ENCODE results near the gene KCNMB1. TPM values are rescaled to one million over a fixed set of nuclear protein-coding genes. Genes with fewer than 3 reads are reported as not detected.

KCNMB1 gene
- total RNA-seq, 2 donors from 2014 or later = 0.09 TPM; not detected in 1

- Mint-ChIP-seq H3K36me3 (ENCODE audit: low read depth) (no peaks in the 10 kb centered on the region), H3K4me3 (no peak overlapping the region), H3K4me1 (peaks cover 12% of the 10 kb centered on the region), H3K27ac (no peak overlapping the region), H3K9me3 (no peaks in the 10 kb centered on the region), H3K27me3 (ENCODE audit: insufficient read depth) (peaks cover 62% of the 10 kb centered on the region)
- Histone ChIP-seq H3K9ac (ENCODE audit: extremely low read depth, low read length, poor library complexity, severe bottlenecking) (no peak overlapping the region), H3K4me1 (ENCODE audit: control insufficient read depth, insufficient read depth, low read length) (peaks cover 6% of the 10 kb centered on the region), H3K9me3 (ENCODE audit: control insufficient read depth, low read length) (no peaks in the 10 kb centered on the region), H3K27ac (ENCODE audit: low read depth, low read length) (no peak overlapping the region), H3K27me3 (ENCODE audit: control insufficient read depth, insufficient read depth, low read length, poor library complexity, severe bottlenecking) (peaks cover 41% of the 10 kb centered on the region), H3K36me3 (ENCODE audit: control insufficient read depth, insufficient read depth, low read length) (no peaks in the 10 kb centered on the region), H3K4me3 (ENCODE audit: low read length) (no peak overlapping the region)
- TF ChIP-seq CTCF (conservative IDR thresholded peaks at IDR 0.05) = no peak
- 89% methylated on average over 7 to 8 of the region's 8 CpGs for WGBS, 2 experiments (ENCODE audit: insufficient coverage in 1 of 2, insufficient read length in 1 of 2)
- DNase-seq = no peak
Observed at GRCh38 chr5:170355601-170356098, 33.5 kb downstream of the KCNMB1 start.

- DNase-seq = no peak
- no peak overlapping the region for H3K4me3 ChIP-seq (ENCODE audit: low read length)
- H3K9ac ChIP-seq (ENCODE audit: extremely low read depth, low read length, poor library complexity, severe bottlenecking) = no peak overlapping the region
- H3K4me1 ChIP-seq (ENCODE audit: control insufficient read depth, insufficient read depth, low read length) = peaks cover 6% of the 10 kb centered on the region
- peaks cover 58% of the 10 kb centered on the region for H3K27me3 ChIP-seq (ENCODE audit: control insufficient read depth, insufficient read depth, low read length, poor library complexity, severe bottlenecking)
- Mint-ChIP-seq H3K4me1 (peaks cover 12% of the 10 kb centered on the region), H3K36me3 (ENCODE audit: low read depth) (no peaks in the 10 kb centered on the region), H3K27me3 (ENCODE audit: insufficient read depth) (peaks cover 77% of the 10 kb centered on the region), H3K27ac (no peak overlapping the region), H3K4me3 (no peak overlapping the region), H3K9me3 (no peaks in the 10 kb centered on the region)
- no peak overlapping the region for H3K27ac ChIP-seq (ENCODE audit: low read depth, low read length)
- H3K36me3 ChIP-seq (ENCODE audit: control insufficient read depth, insufficient read depth, low read length) = no peaks in the 10 kb centered on the region
- H3K9me3 ChIP-seq (ENCODE audit: control insufficient read depth, low read length) = no peaks in the 10 kb centered on the region
- WGBS, 2 experiments (ENCODE audit: insufficient coverage in 1 of 2, insufficient read length in 1 of 2) = 83 to 89% methylated on average over 6 to 9 of the region's 9 CpGs
- no peak for TF ChIP-seq CTCF (conservative IDR thresholded peaks at IDR 0.05)
Observed at GRCh38 chr5:170353961-170354360, 35.2 kb downstream of the KCNMB1 start.

DNA sequence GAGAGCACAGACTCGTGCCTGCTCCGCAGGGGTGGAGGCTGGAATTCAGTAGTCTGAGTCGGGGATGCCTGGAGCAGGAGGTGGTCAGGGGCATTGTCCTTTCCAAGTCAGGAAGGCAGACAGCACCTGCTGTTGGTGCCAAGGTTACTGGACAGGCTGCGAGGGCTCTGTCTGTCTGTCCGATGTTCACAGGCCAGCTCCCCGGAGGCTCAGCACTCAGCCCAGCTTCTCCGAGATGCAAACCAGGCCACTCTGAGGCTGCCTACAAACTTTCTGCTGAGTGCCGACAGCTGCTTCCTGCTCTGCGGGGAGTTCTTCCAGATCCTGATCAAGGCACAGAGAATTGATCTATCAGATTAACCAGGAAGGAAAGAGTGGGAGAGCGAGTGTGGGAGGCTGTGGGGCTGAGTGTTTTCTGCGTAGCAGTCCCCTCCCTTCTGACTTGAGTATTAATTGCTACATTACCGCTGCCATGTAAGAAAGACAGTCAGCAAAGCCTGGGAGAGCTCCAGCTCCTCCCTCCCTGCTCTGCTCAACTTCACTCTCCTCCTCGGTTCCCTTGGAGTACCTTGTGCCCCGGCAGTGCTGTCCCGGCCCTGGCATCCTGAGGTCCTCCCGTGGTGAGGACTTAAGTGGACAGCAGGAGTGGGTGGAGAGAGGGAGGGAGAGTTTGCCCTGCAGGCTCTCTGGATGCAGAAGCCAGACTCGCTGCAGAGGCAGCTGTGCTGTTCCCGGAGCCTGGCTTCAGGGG, 36.0 kb downstream of the KCNMB1 start:
- no peaks in the 10 kb centered on the region for H3K9me3 Mint-ChIP-seq
- DNase-seq = peak; percentile 81

More for the DNA sequence above, 36.0 kb downstream of the KCNMB1 start:
- Histone ChIP-seq H3K36me3 (ENCODE audit: control insufficient read depth, insufficient read depth, low read length) (no peaks in the 10 kb centered on the region), H3K27ac (ENCODE audit: low read depth, low read length) (no peak overlapping the region), H3K9ac (ENCODE audit: extremely low read depth, low read length, poor library complexity, severe bottlenecking) (no peak overlapping the region), H3K4me1 (ENCODE audit: control insufficient read depth, insufficient read depth, low read length) (peaks cover 6% of the 10 kb centered on the region), H3K9me3 (ENCODE audit: control insufficient read depth, low read length) (no peaks in the 10 kb centered on the region), H3K27me3 (ENCODE audit: control insufficient read depth, insufficient read depth, low read length, poor library complexity, severe bottlenecking) (peaks cover 66% of the 10 kb centered on the region), H3K4me3 (ENCODE audit: low read length) (no peak overlapping the region)
- Mint-ChIP-seq H3K4me3 (no peak overlapping the region), H3K4me1 (peaks cover 12% of the 10 kb centered on the region), H3K36me3 (ENCODE audit: low read depth) (no peaks in the 10 kb centered on the region), H3K27me3 (ENCODE audit: insufficient read depth) (peaks cover 85% of the 10 kb centered on the region), H3K27ac (no peak overlapping the region)
- 53 to 61% methylated on average over 10 to 18 of the region's 18 CpGs for WGBS, 2 experiments (ENCODE audit: insufficient coverage in 1 of 2, insufficient read length in 1 of 2)
- no peak for TF ChIP-seq CTCF (conservative IDR thresholded peaks at IDR 0.05)
